ENCODE measurements around the gene PAX6.

The PAX6 gene

DNA sequence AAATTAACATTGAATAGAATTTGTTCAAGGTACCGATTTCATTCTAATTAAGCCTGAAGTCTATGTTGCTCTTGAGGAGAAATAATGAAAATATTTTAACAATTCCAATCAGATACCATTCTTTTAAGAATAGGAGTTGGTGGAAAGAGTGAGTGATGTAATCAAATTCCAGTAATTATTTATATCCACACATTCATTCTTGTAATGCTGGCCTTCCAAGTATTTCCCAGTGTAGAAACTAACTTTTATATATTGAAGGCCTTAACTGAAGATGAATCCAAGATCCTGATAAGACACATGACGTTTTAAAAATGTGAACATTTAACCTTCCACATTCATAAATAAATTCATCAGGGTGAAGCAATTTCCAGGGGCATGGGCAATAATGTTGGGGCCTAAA lies 36.6 kb upstream of the PAX6 start:
- TF ChIP-seq FOXP2 (optimal IDR thresholded peaks at IDR 0.05; ENCODE audit: borderline replicate concordance, extremely low read depth, extremely low read length, insufficient read depth) (no peak), REST (IDR thresholded peaks at IDR 0.05; ENCODE audit: insufficient read depth in 1 of 2, low read depth in 2 of 2, low read length in 2 of 2) (no peak), POLR2AphosphoS5 (IDR thresholded peaks at IDR 0.05; ENCODE audit: low read depth, low read length) (no peak), TAF1 (IDR thresholded peaks at IDR 0.05; ENCODE audit: borderline replicate concordance, insufficient read depth, low read length) (no peak), SIN3A (IDR thresholded peaks at IDR 0.05; ENCODE audit: borderline replicate concordance, insufficient read depth, low read length) (no peak)

DNA sequence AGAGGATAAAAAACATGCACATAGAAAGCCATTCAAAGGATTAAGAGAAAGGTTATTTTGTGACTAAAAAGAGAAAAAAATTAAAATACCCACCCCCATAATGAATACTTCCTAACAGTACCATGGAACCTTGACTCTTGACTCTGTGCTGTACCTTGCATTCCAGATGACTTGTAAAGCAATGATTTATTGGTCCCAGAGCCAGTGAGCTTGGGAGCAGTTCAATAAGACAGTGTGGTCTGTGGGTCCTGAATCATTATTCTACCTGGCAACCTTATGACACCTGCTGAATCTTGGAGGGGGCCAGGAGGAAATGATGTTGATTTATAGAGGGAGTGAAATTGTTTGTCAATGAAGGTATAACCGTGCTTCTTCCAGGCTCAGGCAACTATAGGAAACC lies 34.2 kb upstream of the PAX6 start:
- TF ChIP-seq FOXP2 (optimal IDR thresholded peaks at IDR 0.05; ENCODE audit: borderline replicate concordance, extremely low read depth, extremely low read length, insufficient read depth) (no peak), REST (IDR thresholded peaks at IDR 0.05; ENCODE audit: insufficient read depth in 1 of 2, low read depth in 2 of 2, low read length in 2 of 2) (no peak), TAF1 (IDR thresholded peaks at IDR 0.05; ENCODE audit: borderline replicate concordance, insufficient read depth, low read length) (no peak), SIN3A (IDR thresholded peaks at IDR 0.05; ENCODE audit: borderline replicate concordance, insufficient read depth, low read length) (no peak), POLR2AphosphoS5 (IDR thresholded peaks at IDR 0.05; ENCODE audit: low read depth, low read length) (no peak)

DNA sequence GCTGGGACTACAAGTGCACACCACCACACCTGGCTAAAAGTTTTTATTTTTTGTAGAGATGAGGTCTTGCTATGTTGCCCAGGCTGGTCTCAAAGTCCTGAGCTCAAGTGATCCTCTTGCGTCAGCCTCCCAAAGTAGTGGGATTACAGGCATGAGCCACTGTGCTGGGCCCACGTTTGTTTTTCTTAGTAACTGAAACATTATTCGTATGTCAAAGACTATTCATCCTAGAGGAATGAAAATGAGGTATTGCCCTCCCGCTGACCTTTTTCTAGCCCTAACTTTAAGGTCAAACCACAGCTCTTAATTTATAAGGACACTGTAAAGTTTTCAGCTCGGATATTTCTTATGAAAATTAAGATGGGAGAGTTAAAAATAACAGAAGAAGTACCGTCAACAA lies 33.2 kb upstream of the PAX6 start:
- no peak for TF ChIP-seq SIN3A (IDR thresholded peaks at IDR 0.05; ENCODE audit: borderline replicate concordance, insufficient read depth, low read length)
- no peak for TF ChIP-seq TAF1 (IDR thresholded peaks at IDR 0.05; ENCODE audit: borderline replicate concordance, insufficient read depth, low read length)
- TF ChIP-seq FOXP2 (optimal IDR thresholded peaks at IDR 0.05; ENCODE audit: borderline replicate concordance, extremely low read depth, extremely low read length, insufficient read depth) = no peak
- TF ChIP-seq POLR2AphosphoS5 (IDR thresholded peaks at IDR 0.05; ENCODE audit: low read depth, low read length) = no peak
- TF ChIP-seq REST (IDR thresholded peaks at IDR 0.05; ENCODE audit: insufficient read depth in 1 of 2, low read depth in 2 of 2, low read length in 2 of 2) = no peak

GRCh38 chr11:31841435-31841834 lies 30.3 kb upstream of the PAX6 start:
- TF ChIP-seq POLR2AphosphoS5 (IDR thresholded peaks at IDR 0.05; ENCODE audit: low read depth, low read length) (no peak), REST (IDR thresholded peaks at IDR 0.05; ENCODE audit: insufficient read depth in 1 of 2, low read depth in 2 of 2, low read length in 2 of 2) (no peak), FOXP2 (optimal IDR thresholded peaks at IDR 0.05; ENCODE audit: borderline replicate concordance, extremely low read depth, extremely low read length, insufficient read depth) (no peak), SIN3A (IDR thresholded peaks at IDR 0.05; ENCODE audit: borderline replicate concordance, insufficient read depth, low read length) (no peak), TAF1 (IDR thresholded peaks at IDR 0.05; ENCODE audit: borderline replicate concordance, insufficient read depth, low read length) (no peak)

DNA sequence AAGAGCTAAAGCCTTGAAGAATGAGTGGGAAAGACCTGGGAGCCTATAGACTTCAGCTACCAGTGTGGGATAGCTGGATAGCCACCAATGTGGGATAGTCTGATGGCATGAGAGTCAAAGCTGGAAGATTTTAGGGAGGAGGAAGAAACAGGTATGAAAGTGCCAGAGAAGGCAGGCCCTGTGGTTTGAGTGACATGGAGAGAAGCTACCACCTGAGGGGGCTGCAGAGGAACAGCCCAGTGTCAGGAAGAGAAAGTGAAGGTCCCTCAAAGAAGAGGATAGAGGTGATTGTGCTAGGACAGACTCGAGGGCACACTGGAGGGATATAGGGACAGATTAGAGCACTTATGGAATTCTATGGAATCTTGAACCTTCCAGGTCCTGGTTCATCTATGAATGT lies 23.1 kb upstream of the PAX6 start:
- no peak for TF ChIP-seq FOXP2 (optimal IDR thresholded peaks at IDR 0.05; ENCODE audit: borderline replicate concordance, extremely low read depth, extremely low read length, insufficient read depth)
- TF ChIP-seq TAF1 (IDR thresholded peaks at IDR 0.05; ENCODE audit: borderline replicate concordance, insufficient read depth, low read length) = no peak
